Hepatocyte (in vitro differentiated cells): ENCODE results near the gene DSCAML1.

ENCODE experiments used
- CTCF ChIP-seq: fragments of 200-600 bp; sonication (generic); IDR thresholded peaks from 2 replicates; pipeline ENCODE4 v1.5.1; 2016; ENCODE audit warnings: antibody characterized with exemption, mild to moderate bottlenecking; ENCODE audit not compliant: poor library complexity
- EZH2 ChIP-seq: fragments of 200-600 bp; sonication (generic); IDR thresholded peaks from 2 replicates; pipeline ENCODE4 v1.6.1; 2016; ENCODE audit warnings: antibody characterized with exemption, mild to moderate bottlenecking, borderline replicate concordance
- EZH2phosphoT487 ChIP-seq: fragments of 200-600 bp; sonication (generic); IDR thresholded peaks from one replicate; pipeline ENCODE4 v1.6.1; 2018; ENCODE audit warnings: antibody characterized with exemption, mild to moderate bottlenecking, low read depth, moderate library complexity; ENCODE audit not compliant: unreplicated experiment, severe bottlenecking

- TF ChIP-seq EZH2phosphoT487 (no peak), CTCF (no peak), EZH2 (no peak)
Observed at GRCh38 chr11:117498791-117499190, 298.2 kb downstream of the DSCAML1 start.
